NK-92 treated with Interleukin-12 subunit alpha and Interleukin-12 subunit beta, amount 100 ng/mL, for 24 hours (cell line): ENCODE results near the gene CALCOCO1.
A peak's percentile ranks its signal among the peaks of the same experiment; 100 is the strongest.
"Not testable (repeated sequence)": the region's sequence is repeated elsewhere in the genome, so short reads cannot be mapped to it uniquely, and the experiment has no call there.

ENCODE experiments used
- DNase-seq: peaks from one replicate; lab custom pipeline; 2025; lab: John Stamatoyannopoulos, UW

CALCOCO1 gene

GRCh38 chr12:53733051-53733806, 6.0 kb upstream of the CALCOCO1 start:
- no peak for DNase-seq

- no peak for DNase-seq
These were observed 2.4 kb upstream of the CALCOCO1 start for GRCh38 chr12:53729644-53730043.

GRCh38 chr12:53728206-53728605, 954 bp upstream of the CALCOCO1 start:
- no peak for DNase-seq

GRCh38 chr12:53726946-53727309, 324 bp downstream of the CALCOCO1 start:
- no peak for DNase-seq

- no peak for DNase-seq
These were observed 911 bp downstream of the CALCOCO1 start for GRCh38 chr12:53726341-53726740.

GRCh38 chr12:53725824-53726223, 1.4 kb downstream of the CALCOCO1 start:
- DNase-seq = no peak

GRCh38 chr12:53722450-53723041, 4.7 kb downstream of the CALCOCO1 start:
- DNase-seq = no peak

- no peak for DNase-seq
These were observed 6.3 kb downstream of the CALCOCO1 start for GRCh38 chr12:53720946-53721345.

- DNase-seq = no peak
These were observed 7.6 kb downstream of the CALCOCO1 start for GRCh38 chr12:53719649-53720048.

GRCh38 chr12:53718567-53718966, 8.7 kb downstream of the CALCOCO1 start:
- not testable (repeated sequence) for DNase-seq

GRCh38 chr12:53717319-53717718, 9.9 kb downstream of the CALCOCO1 start:
- no peak for DNase-seq

- DNase-seq = no peak
These were observed 13.2 kb downstream of the CALCOCO1 start for GRCh38 chr12:53714004-53714403.

- DNase-seq = no peak
These were observed 13.7 kb downstream of the CALCOCO1 start for GRCh38 chr12:53713516-53713915.

- no peak for DNase-seq
These were observed 15.1 kb downstream of the CALCOCO1 start for GRCh38 chr12:53712059-53712643.

- DNase-seq = no peak
These were observed 17.2 kb downstream of the CALCOCO1 start for GRCh38 chr12:53710091-53710490.

- DNase-seq = no peak
These were observed 17.6 kb downstream of the CALCOCO1 start for GRCh38 chr12:53709671-53710070.

GRCh38 chr12:53706080-53706479, 21.2 kb downstream of the CALCOCO1 start:
- no peak for DNase-seq

GRCh38 chr12:53703756-53704155, 23.5 kb downstream of the CALCOCO1 start:
- no peak for DNase-seq

GRCh38 chr12:53701518-53702264, 25.6 kb downstream of the CALCOCO1 start:
- peak; percentile 42 for DNase-seq

- no peak for DNase-seq
These were observed 26.7 kb downstream of the CALCOCO1 start for GRCh38 chr12:53700567-53700966.

GRCh38 chr12:53699678-53700025, 27.6 kb downstream of the CALCOCO1 start:
- no peak for DNase-seq

GRCh38 chr12:53698948-53699677, 28.1 kb downstream of the CALCOCO1 start:
- DNase-seq = no peak
